B cell (primary cell): ENCODE measurements around the gene C14orf39. TPM values are rescaled to one million over a fixed set of nuclear protein-coding genes. Genes with fewer than 3 reads are reported as not detected.

Experiments
- ATAC-seq: fragments of 200-7000 bp; cut with Tn5 transposase; one replicate; pipeline ENCODE4 v1.10.0; 2021; ENCODE audit warnings: low read depth, mild to moderate bottlenecking, moderate number of reproducible peaks, moderate library complexity
- CTCF ChIA-PET: fragments of 350-600 bp; sonication (Branson Sonifier 250); formaldehyde crosslinking; loops from one replicate; lab custom pipeline; 2021; ENCODE audit warnings: antibody characterized with exemption, inconsistent platforms; lab: Charles Lee
- POLR2A ChIA-PET: fragments of 350-600 bp; sonication (Branson Sonifier 250); formaldehyde crosslinking; loops from one replicate; lab custom pipeline; 2021; ENCODE audit warnings: antibody characterized with exemption; lab: Charles Lee
- DNase-seq: peaks from one replicate; pipeline ENCODE4 v3.0.0; 2013
- H2AFZ ChIP-seq: 2 replicates; pipeline ENCODE4 v1.6.1; 2012; ENCODE audit warnings: mild to moderate bottlenecking, low read depth, low read length; ENCODE audit not compliant: insufficient read depth, poor library complexity, severe bottlenecking
- H3K27ac ChIP-seq, 2 donors: 1 replicate in 1 of 2; 2 replicates in 1 of 2; pipeline ENCODE4 v1.5.1; 2012 to 2013; ENCODE audit warnings: low read length in 2 of 2, mild to moderate bottlenecking in 2 of 2, moderate library complexity in 1 of 2
- H3K27me3 ChIP-seq, 4 experiments: fragments of 200-600 bp in 1 of 4; sonication (generic) in 1 of 4; replicated peaks in 1 of 4; 1 replicate in 2 of 4; 2 replicates in 2 of 4; pipeline versions ENCODE4 v1.6.1 to v1.7.0; 2013 to 2016; ENCODE audit warnings: low read length in 3 of 4, mild to moderate bottlenecking in 2 of 4, mixed read lengths in 1 of 4, moderate library complexity in 1 of 4; ENCODE audit not compliant: insufficient read depth in 4 of 4, control insufficient read depth in 3 of 4; ENCODE audit errors: control extremely low read depth in 1 of 4
- H3K36me3 ChIP-seq, 2 experiments: replicated peaks in 1 of 2; 1 replicate in 1 of 2; 2 replicates in 1 of 2; pipeline versions ENCODE4 v1.6.1 to v1.7.1; 2013; ENCODE audit warnings: low read length in 1 of 2; ENCODE audit not compliant: insufficient read depth in 2 of 2, control insufficient read depth in 1 of 2; ENCODE audit errors: control extremely low read depth in 1 of 2, extremely low read depth in 1 of 2
- H3K4me1 ChIP-seq, 2 donors: fragments of 200-600 bp in 1 of 2; sonication (generic) in 1 of 2; 1 replicate in 1 of 2; 2 replicates in 1 of 2; pipeline versions ENCODE4 v1.5.1 to v1.6.1; 2013 to 2017; ENCODE audit warnings: low read length in 2 of 2; ENCODE audit not compliant: control insufficient read depth in 2 of 2, insufficient read depth in 2 of 2
- H3K4me2 ChIP-seq: replicated peaks from 2 replicates; pipeline ENCODE3; 2012; ENCODE audit warnings: mild to moderate bottlenecking, low read depth, low read length; ENCODE audit not compliant: poor library complexity, severe bottlenecking
- H3K4me3 ChIP-seq, 5 experiments: fragments of 200-600 bp in 1 of 5; sonication (generic) in 1 of 5; 1 replicate in 3 of 5; 2 replicates in 2 of 5; pipeline versions ENCODE4 v1.5.1 to v1.7.0; 2011 to 2016; ENCODE audit warnings: low read length in 4 of 5, mild to moderate bottlenecking in 4 of 5, low read depth in 2 of 5, control low read depth in 1 of 5, moderate library complexity in 1 of 5; ENCODE audit not compliant: insufficient read depth in 1 of 5; ENCODE audit errors: control extremely low read depth in 1 of 5, extremely low read depth in 1 of 5
- H3K79me2 ChIP-seq: fragments of 200-600 bp; sonication (generic); one replicate; pipeline ENCODE4 v1.6.0; 2016; ENCODE audit warnings: low read length; ENCODE audit not compliant: control insufficient read depth, insufficient read depth
- H3K9ac ChIP-seq: fragments of 200-600 bp; sonication (generic); 2 replicates; pipeline ENCODE4 v1.6.1; 2017; ENCODE audit warnings: mild to moderate bottlenecking, low read length, moderate library complexity
- H3K9me3 ChIP-seq, 3 donors: one replicate each; pipeline versions ENCODE4 v1.6.1 to v1.7.1; 2013; ENCODE audit warnings: low read length in 2 of 3; ENCODE audit not compliant: control insufficient read depth in 2 of 3, insufficient read depth in 1 of 3; ENCODE audit errors: control extremely low read depth in 1 of 3
- H4K20me1 ChIP-seq: 2 replicates; pipeline ENCODE4 v1.6.0; 2012; ENCODE audit warnings: mild to moderate bottlenecking, low read length; ENCODE audit not compliant: insufficient read depth, control insufficient read depth, poor library complexity, severe bottlenecking
- H3K27ac Mint-ChIP-seq: one replicate; pipeline ENCODE4 v1.8.0; 2021; ENCODE audit warnings: mixed read lengths
- H3K27me3 Mint-ChIP-seq: one replicate; pipeline ENCODE4 v1.8.0; 2021; ENCODE audit warnings: mixed read lengths
- H3K4me1 Mint-ChIP-seq: one replicate; pipeline ENCODE4 v1.8.0; 2021; ENCODE audit warnings: mixed read lengths
- H3K4me3 Mint-ChIP-seq: one replicate; pipeline ENCODE4 v1.8.0; 2021; ENCODE audit warnings: mixed read lengths
- H3K9me3 Mint-ChIP-seq: one replicate; pipeline ENCODE4 v1.8.0; 2022; ENCODE audit warnings: mixed read lengths; ENCODE audit not compliant: insufficient read depth
- CTCF ChIP-seq: fragments of 200-600 bp; IDR thresholded peaks from one replicate; pipeline ENCODE4 v1.8.0; 2022; ENCODE audit warnings: antibody characterized with exemption, mild to moderate bottlenecking
- EZH2 ChIP-seq: IDR thresholded peaks from 2 replicates; pipeline ENCODE4 v1.6.1; 2012; ENCODE audit warnings: borderline replicate concordance, low read depth, mild to moderate bottlenecking, moderate library complexity, low read length; ENCODE audit not compliant: insufficient read depth, poor library complexity, severe bottlenecking
- WGBS: methylation state at CpG from one replicate; pipeline ENCODE4 v1.1.5; 2013; ENCODE audit warnings: missing lambda C conversion rate; ENCODE audit not compliant: insufficient coverage; 5-methylcytosine and 5-hydroxymethylcytosine counted together
- intact Hi-C: fragments of 100-400 bp; cut with micrococcal nuclease; formaldehyde crosslinking; loops from one replicate; pipeline ENCODE4 v1.10.0; 2022
- polyA plus RNA-seq: library from polyadenylated mRNA; depleted of rRNA; stranded (reverse); fragments of >200 nt; gene quantifications from 2 replicates; pipeline ENCODE4 v1.2.3, GENCODE V29; 2012
- total RNA-seq, 2 donors: library from RNA; stranded (reverse); fragments of 120-200 nt in 1 of 2; gene quantifications; 1 replicate in 1 of 2; 2 replicates in 1 of 2; pipeline versions ENCODE4 v1.2.3 to v1.2.4, GENCODE V29; 2013 to 2022

C14orf39 gene
- total and polyA plus RNA-seq, 2 donors (not counting 1 experiment from before 2014, with no cell fraction given): not detected

GRCh38 chr14:60396718-60397343 is 89.0 kb downstream of the C14orf39 start:
- Mint-ChIP-seq H3K4me1 (no peaks in the 10 kb centered on the region), H3K27me3 (peaks cover 7% of the 10 kb centered on the region), H3K4me3 (no peak overlapping the region), H3K27ac (no peak overlapping the region), H3K9me3 (peaks cover 3% of the 10 kb centered on the region)
- Histone ChIP-seq H3K9ac (no peak overlapping the region), H3K27me3 (no peaks in the 10 kb centered on the region), H3K4me1 (no peaks in the 10 kb centered on the region), H3K79me2 (no peaks in the 10 kb centered on the region), H3K4me2 (no peak overlapping the region), H4K20me1 (no peaks in the 10 kb centered on the region), H3K27ac (no peak overlapping the region), H3K4me3 (no peak overlapping the region), H2AFZ (no peak overlapping the region), H3K36me3 (no peaks in the 10 kb centered on the region), H3K9me3 (peaks cover 0 to 4% (median 0%) of the 10 kb centered on the region in 3 donors)
- TF ChIP-seq EZH2: no peak
- TF ChIP-seq CTCF: no peak
- POLR2A ChIA-PET: no interaction called here
- WGBS: no CpG with 5 or more reads among the region's 2 CpGs
- CTCF ChIA-PET: no interaction called here
- intact Hi-C loops: no loop called here
- ATAC-seq (no peak), DNase-seq (no peak)

Other genes starting within 250 kb of the C14orf39 start
- gene PPM1A, start 236.8 kb downstream of the C14orf39 start, total RNA-seq: 49.3 and 59.0 TPM in 2 replicates
- 15.5 and 40.9 TPM in 2 replicates for gene PPM1A, start 236.8 kb downstream of the C14orf39 start, polyA plus RNA-seq
- gene SIX6, start 23.1 kb upstream of the C14orf39 start, total RNA-seq: not detected in 2 replicates
- gene SIX6, start 23.1 kb upstream of the C14orf39 start, polyA plus RNA-seq: not detected in 2 replicates
- gene SIX1, start 163.4 kb upstream of the C14orf39 start, total RNA-seq: 0.12 TPM in 1 of 2 replicates, not detected in the other
- gene SIX1, start 163.4 kb upstream of the C14orf39 start, polyA plus RNA-seq: 0.07 and 0.16 TPM in 2 replicates
- not detected in 2 replicates for gene SIX4, start 238.3 kb upstream of the C14orf39 start, total RNA-seq
- not detected in 2 replicates for gene SIX4, start 238.3 kb upstream of the C14orf39 start, polyA plus RNA-seq
- 23.7 and 28.2 TPM in 2 replicates for gene MNAT1, start 248.7 kb upstream of the C14orf39 start, total RNA-seq
- 15.2 and 15.3 TPM in 2 replicates for gene MNAT1, start 248.7 kb upstream of the C14orf39 start, polyA plus RNA-seq